Mesenchymal stem cell (in vitro differentiated cells and primary cell): ENCODE data around the gene ATG7.
A peak's percentile ranks its signal among the peaks of the same experiment; 100 is the strongest.

Experiments
- DNase-seq: peaks from one replicate; pipeline ENCODE4 v3.0.0-alpha.2; 2013
- H2AFZ ChIP-seq: one replicate; pipeline ENCODE4 v1.6.1; 2013; ENCODE audit warnings: low read depth, mild to moderate bottlenecking, control low read depth, inconsistent platforms, low read length, moderate library complexity
- H2AK5ac ChIP-seq: 2 replicates; pipeline ENCODE4 v1.6.1; 2013; ENCODE audit warnings: low read length, moderate library complexity, mild to moderate bottlenecking, inconsistent platforms; ENCODE audit not compliant: severe bottlenecking
- H2BK120ac ChIP-seq: one replicate; pipeline ENCODE4 v1.6.1; 2013; ENCODE audit warnings: low read depth, mild to moderate bottlenecking, inconsistent platforms, low read length, moderate library complexity
- H2BK12ac ChIP-seq, 2 experiments: one replicate each; pipeline ENCODE4 v1.6.1; 2013; ENCODE audit warnings: inconsistent platforms in 2 of 2, low read length in 2 of 2, mild to moderate bottlenecking in 2 of 2, moderate library complexity in 2 of 2, control low read depth in 1 of 2
- H2BK15ac ChIP-seq: one replicate; pipeline ENCODE4 v1.6.1; 2013; ENCODE audit warnings: mild to moderate bottlenecking, low read depth, inconsistent platforms; ENCODE audit not compliant: poor library complexity, severe bottlenecking
- H2BK5ac ChIP-seq: 2 replicates; pipeline ENCODE4 v1.6.1; 2013; ENCODE audit warnings: low read depth, mild to moderate bottlenecking, low read length, control low read depth, inconsistent platforms; ENCODE audit not compliant: poor library complexity, severe bottlenecking
- H3K14ac ChIP-seq, 2 experiments: one replicate each; pipeline ENCODE4 v1.6.1; 2013; ENCODE audit warnings: inconsistent platforms in 2 of 2, low read length in 2 of 2, control low read depth in 1 of 2, mild to moderate bottlenecking in 1 of 2, moderate library complexity in 1 of 2
- H3K18ac ChIP-seq, 2 experiments: one replicate each; pipeline ENCODE4 v1.6.1; 2013; ENCODE audit warnings: inconsistent platforms in 2 of 2, low read length in 2 of 2, control low read depth in 1 of 2, low read depth in 1 of 2, mild to moderate bottlenecking in 1 of 2
- H3K23ac ChIP-seq, 2 experiments: one replicate each; pipeline ENCODE4 v1.6.1; 2013; ENCODE audit warnings: inconsistent platforms in 2 of 2, low read length in 2 of 2, mild to moderate bottlenecking in 2 of 2, moderate library complexity in 2 of 2, control low read depth in 1 of 2
- H3K27ac ChIP-seq: 2 replicates; pipeline ENCODE4 v1.5.1; 2013; ENCODE audit warnings: mild to moderate bottlenecking, moderate library complexity, low read length, control low read depth, inconsistent platforms; ENCODE audit not compliant: poor library complexity, severe bottlenecking
- H3K27me3 ChIP-seq, 2 experiments: 2 replicates each; pipeline versions ENCODE4 v1.6.1 to v1.7.0; 2013; ENCODE audit warnings: low read length in 2 of 2, mild to moderate bottlenecking in 2 of 2, moderate library complexity in 2 of 2, control low read depth in 1 of 2, inconsistent platforms in 1 of 2; ENCODE audit not compliant: control insufficient read depth in 1 of 2, insufficient read depth in 1 of 2
- H3K36me3 ChIP-seq, 2 experiments: 2 replicates each; pipeline versions ENCODE4 v1.6.1 to v1.7.0; 2013; ENCODE audit warnings: low read length in 2 of 2, control low read depth in 1 of 2, inconsistent platforms in 1 of 2, low read depth in 1 of 2, mild to moderate bottlenecking in 1 of 2; ENCODE audit not compliant: insufficient read depth in 2 of 2, control insufficient read depth in 1 of 2
- H3K4ac ChIP-seq, 2 experiments: one replicate each; pipeline ENCODE4 v1.6.1; 2013; ENCODE audit warnings: inconsistent platforms in 2 of 2, low read length in 2 of 2, mild to moderate bottlenecking in 2 of 2, moderate library complexity in 2 of 2, control low read depth in 1 of 2, low read depth in 1 of 2
- H3K4me1 ChIP-seq: 2 replicates; pipeline ENCODE4 v1.6.1; 2013; ENCODE audit warnings: low read depth, low read length, control low read depth; ENCODE audit not compliant: control insufficient read depth, insufficient read depth
- H3K4me2 ChIP-seq: 2 replicates; pipeline ENCODE4 v1.6.1; 2013; ENCODE audit warnings: low read length, mild to moderate bottlenecking, inconsistent platforms; ENCODE audit not compliant: poor library complexity, severe bottlenecking
- H3K4me3 ChIP-seq, 2 experiments: 2 replicates each; pipeline versions ENCODE4 v1.5.1 to v1.7.0; 2013; ENCODE audit warnings: low read length in 2 of 2, mild to moderate bottlenecking in 2 of 2, control low read depth in 1 of 2, low read depth in 1 of 2; ENCODE audit not compliant: insufficient read depth in 1 of 2
- H3K79me1 ChIP-seq: replicated peaks from 2 replicates; pipeline ENCODE4 v1.6.1; 2013; ENCODE audit warnings: mild to moderate bottlenecking, control low read depth, low read length, inconsistent platforms; ENCODE audit not compliant: poor library complexity, severe bottlenecking
- H3K9ac ChIP-seq: 2 replicates; pipeline ENCODE4 v1.7.0; 2013; ENCODE audit warnings: mild to moderate bottlenecking, low read length, moderate library complexity
- H3K9me3 ChIP-seq: 2 replicates; pipeline ENCODE4 v1.7.0; 2013; ENCODE audit warnings: mild to moderate bottlenecking, low read length; ENCODE audit not compliant: control insufficient read depth
- H4K8ac ChIP-seq: one replicate; pipeline ENCODE4 v1.6.1; 2013; ENCODE audit warnings: inconsistent platforms, mild to moderate bottlenecking, low read length, moderate library complexity
- H4K91ac ChIP-seq: one replicate; pipeline ENCODE4 v1.6.1; 2013; ENCODE audit warnings: mild to moderate bottlenecking, low read length, inconsistent platforms
- WGBS: methylation state at CpG from one replicate; pipeline ENCODE4 v1.1.7; 2013; ENCODE audit warnings: mixed read lengths; 5-methylcytosine and 5-hydroxymethylcytosine counted together

Gene ATG7

DNA sequence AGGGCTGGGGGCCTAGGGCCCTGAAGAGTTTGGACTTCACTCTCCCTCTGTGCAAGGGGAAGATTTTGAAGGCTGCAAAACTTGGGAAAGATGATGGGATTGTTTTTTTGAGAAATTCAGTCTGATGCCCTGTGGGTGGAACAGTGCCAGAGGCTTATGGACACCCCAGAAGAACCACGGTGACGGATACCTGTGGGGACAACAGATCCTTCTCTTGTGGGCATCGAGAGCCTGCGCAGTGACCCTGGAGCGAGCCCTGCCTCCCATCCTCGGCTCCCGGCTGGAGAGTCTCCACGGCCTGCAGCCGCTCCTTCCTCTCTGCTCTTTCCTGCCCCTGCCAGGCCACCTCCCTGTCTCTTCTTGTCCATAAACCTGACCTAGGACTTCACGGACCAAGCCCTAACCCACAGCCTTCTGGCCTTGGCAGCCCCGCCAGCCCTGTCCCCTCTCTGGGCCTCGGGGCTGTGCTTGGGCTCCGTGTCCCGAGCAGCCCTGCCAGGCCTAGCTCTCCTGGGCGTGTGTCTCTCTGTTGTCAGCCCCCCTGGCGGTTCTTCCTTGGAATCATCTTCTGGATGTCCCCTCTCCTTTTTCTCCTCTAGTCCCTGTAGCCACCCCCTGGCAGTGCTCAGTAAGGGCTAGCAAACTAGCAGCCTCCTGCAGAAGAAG lies 273.1 kb downstream of the ATG7 start:
- DNase-seq: no peak
- no peak overlapping the region for H3K23ac ChIP-seq
- 89% methylated on average over 16 of the region's 16 CpGs for WGBS

DNA sequence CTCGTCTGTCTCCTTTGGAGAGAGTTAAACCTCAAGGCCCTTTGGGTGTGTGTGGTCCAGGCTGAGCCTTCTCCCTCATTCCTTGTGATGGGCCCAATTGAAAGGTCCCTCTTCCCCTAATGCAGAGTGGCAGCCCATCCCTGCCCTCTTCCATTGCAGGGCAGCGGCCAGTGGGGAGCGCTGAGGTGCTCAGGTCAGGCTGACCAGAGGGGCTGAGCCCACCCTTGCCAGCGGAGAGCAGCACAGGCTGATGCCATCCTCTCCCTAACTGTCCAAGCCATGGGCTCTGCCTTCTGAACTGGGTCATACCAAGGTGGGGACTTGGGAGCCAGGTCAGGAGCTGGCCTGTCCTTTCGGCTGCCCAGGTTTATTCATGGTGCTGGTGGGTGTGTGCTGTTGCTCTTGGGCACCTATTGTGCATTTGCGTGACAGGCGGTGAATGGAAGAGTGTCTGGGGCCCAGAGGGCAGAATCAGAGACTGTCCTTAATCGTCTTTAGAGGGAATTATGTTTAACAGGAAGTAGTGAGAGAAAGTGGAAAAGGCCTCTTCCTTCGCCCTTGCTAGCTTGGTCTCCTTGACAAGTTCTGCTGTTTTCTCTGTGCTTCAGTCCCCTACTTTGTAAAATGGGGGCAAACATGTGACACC lies 274.6 kb downstream of the ATG7 start:
- H2BK120ac ChIP-seq: no peak overlapping the region
- no peaks in the 10 kb centered on the region for H3K27me3 ChIP-seq
- H4K8ac ChIP-seq: peak overlapping the region; percentile 16
- no peak overlapping the region for H3K27ac ChIP-seq
- H3K9ac ChIP-seq: no peak overlapping the region
- DNase-seq: no peak
- H3K4me2 ChIP-seq: no peak overlapping the region
- 97% methylated on average over 9 of the region's 9 CpGs for WGBS
- H3K4me1 ChIP-seq: peaks cover 33% of the 10 kb centered on the region
- H3K18ac ChIP-seq: peak overlapping the region in 1 of 2 experiments; percentile 76
- peaks cover 0 to 7% of the 10 kb centered on the region in 2 experiments for H3K36me3 ChIP-seq
- no peak overlapping the region for H3K4me3 ChIP-seq
- no peak overlapping the region for H3K23ac ChIP-seq
- H2BK12ac ChIP-seq: peak overlapping the region in 1 of 2 experiments; percentile 60
- H3K9me3 ChIP-seq: no peaks in the 10 kb centered on the region
- H3K79me1 ChIP-seq: peaks cover 30% of the 10 kb centered on the region
- H3K14ac ChIP-seq: no peak overlapping the region
- H2AK5ac ChIP-seq: peak overlapping the region; percentile 49
- no peak overlapping the region for H2BK15ac ChIP-seq
- H2AFZ ChIP-seq: no peak overlapping the region
- H4K91ac ChIP-seq: no peak overlapping the region
- H2BK5ac ChIP-seq: no peak overlapping the region
- H3K4ac ChIP-seq: peak overlapping the region in 1 of 2 experiments; percentile 19

More for the DNA sequence above, 273.1 kb downstream of the ATG7 start:
- Histone ChIP-seq H4K91ac (peak overlapping the region; percentile 44), H3K4ac (peak overlapping the region in 1 of 2 experiments; percentile 35), H2BK15ac (peak overlapping the region; percentile 56), H3K4me2 (no peak overlapping the region), H3K4me1 (peaks cover 33% of the 10 kb centered on the region), H3K27ac (no peak overlapping the region), H4K8ac (peak overlapping the region; percentile 45), H3K36me3 (peaks cover 0 to 7% of the 10 kb centered on the region in 2 experiments), H2AFZ (no peak overlapping the region), H3K18ac (peak overlapping the region; percentile 26 to 55), H3K27me3 (no peaks in the 10 kb centered on the region), H2BK12ac (peak overlapping the region in 1 of 2 experiments; percentile 87), H3K79me1 (peaks cover 28% of the 10 kb centered on the region), H3K14ac (no peak overlapping the region), H3K9me3 (no peaks in the 10 kb centered on the region), H3K9ac (peak overlapping the region; percentile 84), H2BK5ac (no peak overlapping the region), H2AK5ac (peak overlapping the region; percentile 83), H2BK120ac (peak overlapping the region; percentile 7), H3K4me3 (peak overlapping the region in 1 of 2 experiments; percentile 45)

DNA sequence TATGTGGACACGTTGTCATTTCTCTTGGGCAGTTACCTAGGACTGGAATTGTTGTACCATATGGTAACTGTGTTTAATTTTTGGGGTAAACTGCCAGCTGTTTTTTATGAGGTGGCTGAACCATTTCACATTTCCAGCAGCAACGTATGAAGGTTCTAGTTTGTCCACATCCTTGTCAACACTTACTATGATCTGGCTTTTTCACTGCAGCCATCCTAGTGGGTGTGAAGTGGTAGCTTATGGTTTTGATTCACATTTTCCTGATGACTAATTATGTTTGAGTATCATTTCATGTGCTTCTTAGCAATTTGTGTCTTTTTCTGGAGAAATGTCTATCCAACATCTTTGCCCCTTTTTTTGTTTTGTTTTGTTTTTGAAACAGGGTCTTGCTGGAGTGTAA lies 275.3 kb downstream of the ATG7 start:
- no peak overlapping the region for H4K91ac ChIP-seq
- H2BK12ac ChIP-seq: no peak overlapping the region
- no peak overlapping the region for H2AFZ ChIP-seq
- H4K8ac ChIP-seq: no peak overlapping the region
- no peak overlapping the region for H3K4me3 ChIP-seq
- peaks cover 32% of the 10 kb centered on the region for H3K79me1 ChIP-seq
- no peak overlapping the region for H3K4ac ChIP-seq
- H2BK120ac ChIP-seq: no peak overlapping the region
- no peak overlapping the region for H2BK5ac ChIP-seq
- no peak overlapping the region for H3K27ac ChIP-seq
- no peaks in the 10 kb centered on the region for H3K9me3 ChIP-seq
- peaks cover 0 to 10% of the 10 kb centered on the region in 2 experiments for H3K36me3 ChIP-seq
- no peak for DNase-seq
- H3K18ac ChIP-seq: no peak overlapping the region
- no peak overlapping the region for H2AK5ac ChIP-seq
- H3K4me1 ChIP-seq: peaks cover 29% of the 10 kb centered on the region
- no peak overlapping the region for H2BK15ac ChIP-seq
- H3K27me3 ChIP-seq: no peaks in the 10 kb centered on the region
- 100% methylated on average over 2 of the region's 2 CpGs for WGBS
- H3K14ac ChIP-seq: no peak overlapping the region
- H3K9ac ChIP-seq: no peak overlapping the region
- H3K23ac ChIP-seq: no peak overlapping the region
- H3K4me2 ChIP-seq: no peak overlapping the region

DNA sequence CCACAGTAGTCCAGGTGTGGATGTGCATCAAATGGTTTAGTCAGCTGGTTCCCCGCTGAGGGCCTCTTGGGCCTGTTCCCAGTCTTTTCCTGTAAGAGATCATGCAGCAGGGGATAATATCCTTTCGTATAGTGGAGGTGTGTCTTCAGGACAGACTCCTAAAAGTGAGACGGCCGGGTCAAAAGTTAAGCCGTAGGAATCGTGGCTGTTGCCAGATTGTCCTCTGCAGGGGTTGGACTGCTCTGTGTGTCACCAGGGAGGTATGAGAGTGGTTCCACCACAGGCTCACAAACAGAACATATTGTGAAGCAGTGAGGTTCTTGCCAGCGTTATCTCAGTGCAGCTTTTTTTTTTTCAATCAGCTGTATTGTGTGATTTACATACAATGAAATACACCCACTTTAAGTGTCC lies 276.5 kb downstream of the ATG7 start:
- Histone ChIP-seq H3K23ac (no peak overlapping the region), H4K91ac (no peak overlapping the region), H3K4me2 (peak overlapping the region; percentile 38), H3K4me3 (no peak overlapping the region), H3K18ac (no peak overlapping the region), H3K36me3 (peaks cover 5 to 15% of the 10 kb centered on the region in 2 experiments), H3K4me1 (peaks cover 28% of the 10 kb centered on the region), H4K8ac (no peak overlapping the region), H2BK5ac (no peak overlapping the region), H2BK120ac (no peak overlapping the region), H2BK12ac (no peak overlapping the region), H2BK15ac (no peak overlapping the region), H3K14ac (no peak overlapping the region), H3K79me1 (peaks cover 36% of the 10 kb centered on the region), H3K27ac (peak overlapping the region; percentile 50), H3K9ac (peak overlapping the region; percentile 35), H3K9me3 (no peaks in the 10 kb centered on the region), H2AFZ (no peak overlapping the region), H3K4ac (no peak overlapping the region), H2AK5ac (no peak overlapping the region), H3K27me3 (no peaks in the 10 kb centered on the region)
- peak; percentile 78 for DNase-seq
- WGBS: 54% methylated on average over 6 of the region's 7 CpGs
